DMS 273 (cell line): ENCODE results near the gene ST3GAL3.

Experiments
- DNase-seq: peaks from one replicate; lab custom pipeline; 2025; ENCODE audit not compliant: unreplicated experiment; lab: John Stamatoyannopoulos, UW

ST3GAL3 gene

DNA sequence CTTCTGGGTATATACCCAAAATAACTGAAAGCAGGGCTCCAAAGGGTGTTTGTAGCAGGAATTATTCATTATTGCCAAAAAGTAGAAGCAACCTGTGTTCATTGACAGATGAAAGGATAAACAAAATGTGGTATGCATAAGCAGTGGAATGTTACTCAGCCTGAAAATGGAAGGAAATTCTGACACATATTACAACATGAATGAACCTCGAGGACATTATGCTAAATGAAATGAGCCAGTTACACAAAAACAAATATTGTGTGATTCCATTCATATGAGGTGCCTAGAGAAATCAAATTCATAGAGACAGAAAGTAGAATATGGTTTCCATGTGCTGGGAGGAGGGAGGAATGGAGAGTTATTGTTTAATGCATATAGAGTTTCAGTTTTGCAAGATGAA, 140.0 kb downstream of the ST3GAL3 start:
- no peak for DNase-seq

DNA sequence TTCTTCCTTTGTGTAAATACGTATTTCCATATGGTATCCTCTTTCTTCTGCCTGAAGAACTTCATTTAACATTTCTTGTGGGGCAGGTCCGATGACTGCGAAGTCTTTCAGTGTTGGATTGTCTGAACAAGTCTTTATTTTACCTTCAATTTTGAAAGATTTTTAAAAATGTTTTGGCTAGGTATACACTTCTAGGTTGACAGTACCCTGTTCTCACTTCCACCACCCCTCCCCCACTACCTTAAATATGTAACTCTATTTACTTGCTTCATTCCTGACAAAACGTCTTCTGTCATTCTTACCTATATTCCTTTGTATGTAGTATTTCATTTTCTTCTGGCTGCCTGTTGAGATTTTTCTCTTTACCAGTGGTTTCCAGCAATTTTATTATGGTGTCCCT, 140.5 kb downstream of the ST3GAL3 start:
- DNase-seq: no peak

DNA sequence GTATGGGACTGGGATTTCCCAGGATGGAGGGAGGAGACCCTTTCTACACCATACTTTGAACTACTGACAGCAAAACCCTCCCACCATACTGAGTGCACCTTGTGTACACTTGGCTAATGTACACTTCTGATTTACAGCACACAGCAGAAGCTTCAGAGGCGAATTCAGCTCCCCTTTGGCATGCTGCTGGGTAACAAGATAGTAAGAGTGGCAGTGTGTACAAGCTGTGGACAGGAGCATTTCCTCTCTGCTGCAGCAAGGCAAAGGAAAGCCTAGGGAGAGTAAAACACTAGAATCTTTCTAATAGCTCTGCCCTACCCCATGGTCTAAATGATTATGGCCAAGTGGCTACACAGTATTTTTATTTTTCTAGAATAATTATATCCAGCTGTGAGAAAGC, 142.3 kb downstream of the ST3GAL3 start:
- DNase-seq: no peak

DNA sequence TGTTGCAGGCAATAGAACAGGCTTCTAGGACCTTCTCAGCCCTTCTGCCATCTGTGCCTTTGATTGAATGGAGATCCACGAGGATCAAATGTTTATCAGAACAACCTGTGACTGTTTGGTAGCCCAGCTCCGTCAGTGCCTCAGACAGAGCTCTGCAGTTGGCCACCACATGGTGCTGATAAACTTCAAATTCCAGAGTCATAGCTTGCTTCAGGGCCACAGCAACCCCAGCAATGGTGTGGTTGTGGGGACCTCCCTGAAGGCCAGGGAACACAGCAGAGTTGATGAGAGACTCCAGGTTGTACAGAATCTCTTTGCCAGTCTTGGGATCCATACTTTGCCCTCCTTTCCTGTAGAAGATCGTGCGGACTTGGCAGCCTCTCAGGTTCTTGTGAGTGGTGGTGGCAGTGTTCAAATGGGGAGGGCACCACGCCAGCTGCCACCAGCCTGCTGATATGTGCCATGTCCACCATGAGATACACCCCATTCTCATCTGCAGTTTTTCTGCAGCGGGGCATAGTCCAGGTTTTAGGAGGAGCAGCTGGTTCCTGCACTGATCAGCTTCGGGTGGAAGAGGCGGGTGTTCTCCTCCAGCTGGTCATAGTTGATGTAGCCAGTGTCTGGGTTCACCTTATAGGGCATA, 143.4 kb downstream of the ST3GAL3 start:
- no peak for DNase-seq

DNA sequence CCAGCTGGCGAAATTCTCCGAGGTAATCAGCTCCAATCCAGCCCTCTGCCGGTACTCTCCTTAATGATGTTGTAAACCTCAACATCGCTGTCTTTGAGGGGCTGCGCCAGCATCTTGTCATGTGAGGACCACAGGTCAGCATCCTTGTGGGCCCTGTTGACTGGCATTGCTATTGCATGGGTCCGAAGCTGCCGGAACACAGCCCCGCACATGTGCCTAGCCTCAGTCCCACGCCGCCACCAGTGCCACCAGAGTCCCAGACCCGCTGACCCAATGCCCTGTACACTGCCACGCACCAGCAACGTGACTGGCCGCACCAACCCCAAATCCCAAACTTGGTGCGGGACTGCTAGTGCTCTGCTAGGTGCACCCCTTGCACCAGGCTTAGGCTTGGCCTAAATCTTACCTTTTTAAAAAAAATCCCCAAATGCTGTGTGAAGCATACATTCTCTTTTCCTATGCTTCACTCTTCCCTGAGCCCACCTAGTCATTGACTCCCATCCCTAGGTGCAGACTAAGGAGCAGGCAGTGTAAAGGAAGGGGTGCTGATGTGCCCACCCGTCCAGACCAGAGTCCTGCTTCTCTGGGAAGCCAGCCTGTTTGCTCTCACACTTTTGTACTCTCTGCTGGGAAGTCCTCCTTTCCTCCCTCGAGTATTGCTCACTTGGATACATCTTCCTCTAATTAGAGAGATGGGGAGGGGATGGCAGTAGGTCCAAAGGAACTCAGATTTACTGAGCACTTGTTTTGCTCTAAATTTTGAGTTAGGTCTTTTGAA, 144.4 kb downstream of the ST3GAL3 start:
- no peak for DNase-seq

DNA sequence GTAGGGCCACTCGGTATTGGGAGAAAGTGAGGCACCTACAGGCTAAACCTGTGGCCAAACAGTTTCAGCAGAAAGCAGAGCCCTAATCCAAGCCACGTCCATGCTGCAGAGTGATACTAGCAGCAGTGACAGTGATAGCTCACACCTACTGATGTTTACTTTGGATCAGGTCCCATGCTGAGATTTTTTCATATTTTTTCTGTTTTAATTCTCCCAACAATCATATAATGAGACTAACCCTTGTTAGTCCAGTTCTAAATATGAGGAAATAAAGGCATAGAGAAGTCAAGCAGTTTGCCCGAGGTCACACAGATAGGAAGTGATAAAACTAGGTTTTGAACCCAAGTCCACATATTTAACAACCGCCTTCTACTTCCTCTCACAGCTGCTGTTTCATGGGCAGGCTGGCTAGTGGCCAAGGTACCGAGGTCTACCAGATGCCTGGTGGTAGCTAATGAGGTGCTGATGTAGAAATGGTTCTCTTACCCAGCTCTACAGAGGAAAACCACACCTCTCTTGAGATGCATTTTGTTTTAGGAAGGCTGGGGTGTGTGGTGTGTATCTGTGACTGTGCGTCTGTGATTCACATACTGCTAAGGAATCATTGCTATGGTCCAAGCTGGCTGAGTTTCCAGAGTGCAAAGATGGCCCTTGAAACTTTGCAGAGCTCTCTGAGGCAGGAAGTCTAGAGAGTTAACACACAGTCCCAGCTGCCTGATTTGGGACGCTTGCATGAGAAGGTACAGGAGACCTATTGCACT, 146.0 kb downstream of the ST3GAL3 start:
- peak; percentile 95 for DNase-seq

DNA sequence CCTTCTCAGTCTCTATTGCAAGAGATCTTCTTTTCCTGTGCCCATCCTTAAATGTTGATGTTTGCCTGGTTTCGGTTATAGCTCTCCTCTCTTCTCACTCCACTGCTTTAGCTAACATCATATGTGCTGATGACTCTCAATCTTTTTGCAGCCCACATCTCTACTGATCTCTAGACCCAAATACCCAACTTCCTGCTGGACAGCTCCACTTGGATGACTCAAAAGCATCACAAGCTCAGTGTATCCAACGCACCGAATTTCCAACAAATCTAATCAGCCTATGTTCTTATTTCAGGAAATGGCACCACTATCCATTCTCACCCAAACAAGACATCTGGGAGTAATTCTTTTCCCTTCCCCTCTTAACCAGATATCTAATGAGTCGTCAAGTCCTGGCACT, 147.1 kb downstream of the ST3GAL3 start:
- DNase-seq: no peak

DNA sequence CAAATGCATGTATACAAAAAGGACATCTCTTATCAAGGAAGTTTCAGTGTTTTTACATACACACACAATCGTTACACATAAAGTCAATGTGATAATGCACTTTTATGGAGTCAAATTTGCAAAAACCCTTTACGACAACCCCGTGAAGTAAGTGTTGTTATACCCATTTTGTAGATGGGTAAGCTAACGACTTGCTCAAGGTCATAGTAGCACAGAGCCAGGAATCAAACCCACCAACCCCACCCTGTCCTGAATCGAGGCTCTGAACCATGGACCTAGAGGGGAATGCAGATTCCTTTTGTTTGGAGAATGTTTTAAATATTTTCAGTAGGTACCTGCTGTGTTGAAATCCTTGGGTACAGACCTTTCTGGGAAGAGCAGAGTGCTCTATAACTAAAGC, 148.9 kb downstream of the ST3GAL3 start:
- DNase-seq: no peak

DNA sequence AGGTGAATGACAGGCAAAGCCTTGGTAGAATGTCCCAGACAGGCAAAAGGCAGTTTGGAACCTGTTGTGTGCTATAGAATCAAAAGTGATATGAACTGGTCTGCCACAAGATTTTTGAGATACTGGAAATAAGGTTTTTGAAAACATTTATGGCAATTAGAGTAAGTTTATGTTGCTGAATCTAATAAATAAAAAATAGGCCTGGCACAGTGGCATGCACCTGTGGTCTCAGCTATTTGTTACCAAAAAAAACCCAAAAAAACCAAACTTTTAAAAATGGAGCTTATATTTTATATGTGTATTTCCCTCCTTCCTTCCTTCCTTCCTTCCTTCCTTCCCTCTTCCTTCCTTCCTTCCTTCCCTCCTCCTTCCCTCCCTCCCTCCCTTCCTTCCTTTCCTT, 149.8 kb downstream of the ST3GAL3 start:
- no peak for DNase-seq

DNA sequence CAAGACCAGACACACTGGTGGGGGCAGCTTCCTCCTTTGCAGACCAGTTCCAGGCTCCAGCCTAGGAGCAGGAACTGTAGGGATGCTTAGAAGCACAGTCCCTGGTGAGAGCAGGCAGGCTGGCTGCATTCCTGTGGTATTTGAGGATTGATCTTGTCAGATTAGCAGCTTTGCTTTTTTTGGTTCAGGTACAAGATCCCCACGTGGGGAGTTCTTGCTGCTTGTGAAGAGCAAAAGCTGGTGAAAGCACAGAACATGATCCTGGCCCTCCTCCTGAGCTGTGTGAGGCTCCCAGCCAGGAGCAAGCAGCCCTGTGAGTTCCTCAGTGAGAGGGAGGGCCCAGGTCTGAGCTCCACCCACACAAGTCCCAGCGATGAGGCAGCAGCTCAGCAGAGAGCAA, 151.0 kb downstream of the ST3GAL3 start:
- DNase-seq: peak; percentile 49

DNA sequence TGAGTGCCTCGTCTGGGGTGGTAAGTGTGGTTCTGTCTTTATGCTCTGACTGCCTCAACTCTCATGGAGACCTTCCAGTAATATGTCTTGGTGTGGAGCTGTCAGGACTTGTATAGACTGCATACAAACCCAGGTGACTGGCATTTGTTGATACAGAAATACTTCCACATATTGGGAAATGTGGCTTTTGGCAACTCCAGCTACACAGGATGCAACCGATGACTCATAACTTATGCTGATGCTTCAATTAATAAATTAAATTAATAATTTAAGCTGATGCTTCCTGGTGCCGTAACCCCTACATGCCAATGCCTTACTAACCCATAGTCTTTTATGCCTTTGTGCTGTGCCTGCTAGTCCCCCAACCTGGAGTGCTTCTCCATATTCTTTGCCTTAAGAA, 154.0 kb downstream of the ST3GAL3 start:
- no peak for DNase-seq

DNA sequence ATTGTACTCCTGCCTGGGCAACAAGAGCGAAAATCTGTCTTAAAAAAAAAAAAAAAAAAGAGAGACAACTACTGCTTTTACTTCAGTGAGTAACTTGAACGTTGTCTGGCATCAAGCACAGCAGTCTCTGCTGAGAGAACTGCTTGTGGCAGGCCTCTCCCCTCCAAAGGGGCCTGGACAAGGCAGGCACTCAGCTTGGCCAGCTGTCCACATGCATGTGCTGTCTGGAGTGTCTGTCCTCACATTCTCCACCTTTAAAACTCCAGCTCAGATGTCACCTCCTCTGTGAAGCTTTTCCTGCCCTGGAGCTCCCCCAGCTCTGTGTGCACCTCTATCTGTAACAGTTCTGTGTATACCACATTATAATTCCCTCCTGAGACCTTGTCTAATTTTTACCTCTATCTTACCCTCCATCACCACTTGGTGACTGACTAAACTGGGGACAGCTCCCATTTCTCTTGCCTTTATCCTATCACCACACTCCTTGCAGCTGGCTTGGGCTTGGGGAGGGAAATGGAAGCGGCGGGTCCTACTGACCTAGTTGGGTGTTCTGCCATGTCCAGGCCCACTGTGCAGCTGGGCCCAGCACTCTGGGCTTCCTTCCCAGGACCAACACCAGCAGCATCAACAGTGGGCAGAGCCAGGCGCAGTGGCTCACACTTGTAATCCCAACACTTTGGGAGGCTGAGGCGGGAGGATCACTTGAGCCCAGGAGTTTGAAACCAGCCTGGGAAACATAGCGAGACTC, 154.8 kb downstream of the ST3GAL3 start:
- DNase-seq: no peak

DNA sequence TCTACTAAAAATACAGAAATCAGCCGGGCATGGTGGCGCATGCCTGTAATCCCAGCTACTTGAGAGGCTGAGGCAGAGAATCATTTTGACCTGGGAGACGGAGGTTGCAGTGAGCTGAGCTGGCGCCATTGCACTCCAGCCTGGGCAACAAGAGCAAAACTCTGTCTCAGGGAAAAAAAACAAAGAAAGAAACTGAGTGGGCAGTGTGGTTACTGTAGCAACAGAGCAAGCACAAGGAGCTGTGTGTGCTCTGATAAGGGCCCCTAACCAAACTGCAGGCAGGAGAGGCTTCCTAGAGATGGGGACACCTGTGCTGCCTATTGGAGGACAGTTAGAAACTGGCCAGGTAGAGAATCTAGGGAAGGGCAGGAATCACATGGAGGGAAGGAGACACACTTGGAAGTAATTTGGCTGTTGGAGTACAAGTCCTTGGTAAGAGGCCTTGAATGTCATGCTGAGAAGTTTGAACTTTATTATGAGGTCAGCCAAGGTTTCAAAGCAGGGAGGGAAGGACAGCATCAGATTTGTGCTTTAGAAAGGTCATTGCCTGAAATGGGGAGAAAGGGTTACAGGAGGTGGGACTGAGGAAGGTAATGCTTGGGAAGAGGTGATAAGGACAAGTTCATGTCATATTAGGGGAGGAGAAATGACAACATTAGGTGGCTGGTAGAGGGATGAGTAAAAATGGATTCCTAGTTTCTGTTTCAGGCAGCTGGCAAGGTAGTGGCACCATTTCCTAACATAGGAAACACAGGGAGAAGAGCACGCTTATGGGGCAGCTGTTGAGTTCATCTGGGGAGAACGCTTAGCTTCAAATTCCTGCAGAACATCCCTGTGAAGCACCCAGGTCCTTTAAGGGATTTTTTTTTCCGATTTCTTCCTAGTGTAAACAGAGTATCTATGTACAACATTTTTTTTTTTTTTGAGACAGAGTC, 157.0 kb downstream of the ST3GAL3 start:
- no peak for DNase-seq

DNA sequence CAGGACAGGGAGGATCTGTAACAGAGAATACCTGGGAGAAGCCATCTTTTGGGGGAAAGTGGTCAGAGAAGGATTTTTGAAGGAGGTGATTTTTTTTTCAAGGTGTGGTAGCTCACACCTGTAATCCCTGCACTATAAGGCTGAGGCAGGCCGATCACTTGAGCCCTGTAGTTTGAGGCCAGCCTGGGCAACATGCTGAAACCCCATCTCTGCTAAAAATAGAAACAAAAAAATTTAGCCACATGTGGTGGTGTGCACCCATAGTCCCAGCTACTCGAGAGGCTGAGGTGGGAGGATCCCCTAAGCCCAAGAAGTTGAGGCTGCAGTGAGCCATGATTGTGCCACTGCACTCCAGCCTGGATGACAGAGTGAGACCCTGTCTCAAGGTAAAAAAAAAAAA, 158.9 kb downstream of the ST3GAL3 start:
- no peak for DNase-seq

DNA sequence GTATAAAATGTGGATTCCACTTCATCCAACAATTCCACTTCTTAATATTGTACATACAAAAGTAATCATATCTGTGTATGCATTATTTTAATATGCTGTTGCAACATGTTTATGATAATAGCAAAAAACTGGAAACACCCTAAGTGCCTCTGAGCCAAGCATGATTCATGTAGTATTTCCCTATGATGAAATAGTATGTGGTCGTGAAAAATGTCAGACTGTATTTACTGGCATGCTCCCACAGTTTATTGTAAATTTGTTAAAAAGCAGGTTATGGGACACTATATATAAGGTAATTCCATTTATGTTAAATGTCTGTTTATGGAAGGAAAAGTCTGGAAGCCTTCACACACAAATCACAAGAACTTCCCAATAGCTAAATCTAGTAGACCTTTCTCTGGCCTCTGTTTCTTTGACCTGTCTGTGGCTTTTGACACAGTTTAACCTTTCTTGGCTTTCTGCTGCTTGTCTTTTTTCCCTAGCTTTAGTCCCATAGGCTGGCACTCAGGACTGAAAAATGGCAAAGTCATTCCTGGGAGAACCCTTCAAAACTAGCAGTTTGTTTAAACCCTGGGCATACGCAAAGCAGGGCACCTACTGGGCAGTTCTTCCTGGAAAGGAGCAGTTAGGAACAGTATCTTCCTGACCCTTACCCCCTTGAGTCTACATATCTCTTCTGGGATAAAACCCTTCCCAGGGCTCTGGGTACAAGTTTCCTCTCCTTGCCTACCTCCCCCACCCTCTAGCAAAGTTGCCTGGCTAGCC, 160.8 kb downstream of the ST3GAL3 start:
- DNase-seq: no peak

DNA sequence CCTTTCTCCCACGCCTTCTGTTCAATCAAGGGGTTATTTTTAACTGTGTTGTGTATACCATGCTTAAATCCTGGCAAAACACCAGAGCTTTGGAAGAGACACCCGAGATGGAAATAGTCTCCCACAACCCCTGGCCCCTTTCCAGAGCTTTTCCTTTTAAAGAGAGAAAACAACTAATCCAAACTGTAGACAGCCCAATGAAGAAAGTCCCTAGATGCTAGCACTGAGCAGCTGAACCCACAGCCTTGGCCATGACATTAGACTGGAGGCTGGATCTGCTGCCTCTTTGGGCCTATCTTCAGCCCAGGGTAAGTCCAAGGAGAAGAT, 161.4 kb downstream of the ST3GAL3 start:
- DNase-seq: peak; percentile 90

DNA sequence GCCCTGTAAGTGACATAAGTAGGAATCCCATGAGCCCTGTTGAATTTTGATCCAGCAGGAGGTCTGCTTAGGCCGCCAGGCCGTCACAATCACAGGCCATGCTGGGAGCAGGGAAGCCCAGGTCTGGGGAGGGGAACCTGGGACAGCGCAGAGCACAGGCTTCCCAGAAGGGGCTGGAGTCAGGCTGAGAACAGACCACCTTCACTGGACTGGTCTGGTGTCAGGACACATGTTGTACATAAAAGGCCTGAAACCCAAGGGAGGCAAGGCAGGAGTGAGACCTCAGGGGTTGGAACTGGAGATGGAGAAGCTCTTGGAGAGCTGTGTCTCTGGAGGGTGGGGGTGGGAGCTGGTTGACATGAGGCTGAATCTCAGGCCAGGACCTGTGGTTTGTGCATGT, 163.0 kb downstream of the ST3GAL3 start:
- DNase-seq: no peak

DNA sequence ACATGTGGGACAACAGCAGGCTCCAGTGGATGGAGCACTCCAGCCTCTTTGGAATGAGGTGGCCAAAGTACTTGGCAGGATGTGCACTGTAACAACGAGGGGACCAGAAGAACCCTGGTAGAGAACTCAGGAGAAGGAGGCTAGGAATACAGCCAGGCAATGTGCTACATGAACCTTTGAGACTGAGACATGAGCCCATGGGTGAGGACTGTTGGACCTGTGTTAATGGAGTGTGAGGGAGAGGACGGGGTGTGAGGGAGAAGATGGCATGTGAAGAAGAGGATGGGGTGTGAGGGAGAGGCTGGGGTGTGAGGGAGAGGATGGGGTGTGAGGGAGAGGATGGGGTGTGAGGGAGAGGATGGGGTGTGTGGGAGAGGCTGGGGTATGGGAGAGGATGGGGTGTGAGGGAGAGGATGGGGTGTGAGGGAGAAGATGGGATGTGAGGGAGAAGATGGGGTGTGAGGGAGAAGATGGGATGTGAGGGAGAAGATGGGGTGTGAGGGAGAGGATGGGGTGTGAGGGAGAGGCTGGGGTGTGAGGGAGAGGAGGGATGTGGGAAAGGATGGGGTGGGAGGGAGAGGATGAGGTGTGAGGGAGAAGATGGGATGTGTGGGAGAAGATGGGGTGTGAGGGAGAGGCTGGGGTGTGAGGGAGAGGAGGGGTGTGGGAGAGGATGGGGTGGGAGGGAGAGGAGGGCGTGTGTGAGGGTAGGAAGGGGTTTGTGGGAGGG, 164.0 kb downstream of the ST3GAL3 start:
- DNase-seq: no peak

DNA sequence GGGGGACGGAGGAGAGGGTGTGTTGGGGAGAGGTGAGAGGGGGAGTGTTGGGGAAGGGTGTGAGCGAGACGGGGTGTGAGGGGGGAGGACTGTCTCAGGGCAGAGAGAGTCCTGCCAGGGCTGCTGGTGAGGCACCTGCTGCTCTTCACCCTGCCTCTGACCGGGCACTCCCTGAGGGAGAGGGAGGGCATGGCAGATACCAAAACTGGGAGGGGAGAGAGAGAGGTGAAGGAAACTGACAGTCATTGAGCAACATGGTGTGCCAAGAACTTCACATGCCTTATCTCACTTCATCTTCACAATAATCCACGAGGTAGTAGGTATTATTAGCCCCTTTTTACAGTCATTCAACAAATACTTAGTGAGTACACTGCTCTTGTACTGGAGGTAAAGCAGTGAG, 164.9 kb downstream of the ST3GAL3 start:
- no peak for DNase-seq
